NCI-H2029 treated with DMSO at 0.1 percent for 48 hours (cell line): ENCODE results near the gene PTPN23.
"Not testable (repeated sequence)": the region's sequence is repeated elsewhere in the genome, so short reads cannot be mapped to it uniquely, and the experiment has no call there.

Experiments used
- DNase-seq: peaks from one replicate; lab custom pipeline; 2025; lab: John Stamatoyannopoulos, UW

The PTPN23 gene, protein sequence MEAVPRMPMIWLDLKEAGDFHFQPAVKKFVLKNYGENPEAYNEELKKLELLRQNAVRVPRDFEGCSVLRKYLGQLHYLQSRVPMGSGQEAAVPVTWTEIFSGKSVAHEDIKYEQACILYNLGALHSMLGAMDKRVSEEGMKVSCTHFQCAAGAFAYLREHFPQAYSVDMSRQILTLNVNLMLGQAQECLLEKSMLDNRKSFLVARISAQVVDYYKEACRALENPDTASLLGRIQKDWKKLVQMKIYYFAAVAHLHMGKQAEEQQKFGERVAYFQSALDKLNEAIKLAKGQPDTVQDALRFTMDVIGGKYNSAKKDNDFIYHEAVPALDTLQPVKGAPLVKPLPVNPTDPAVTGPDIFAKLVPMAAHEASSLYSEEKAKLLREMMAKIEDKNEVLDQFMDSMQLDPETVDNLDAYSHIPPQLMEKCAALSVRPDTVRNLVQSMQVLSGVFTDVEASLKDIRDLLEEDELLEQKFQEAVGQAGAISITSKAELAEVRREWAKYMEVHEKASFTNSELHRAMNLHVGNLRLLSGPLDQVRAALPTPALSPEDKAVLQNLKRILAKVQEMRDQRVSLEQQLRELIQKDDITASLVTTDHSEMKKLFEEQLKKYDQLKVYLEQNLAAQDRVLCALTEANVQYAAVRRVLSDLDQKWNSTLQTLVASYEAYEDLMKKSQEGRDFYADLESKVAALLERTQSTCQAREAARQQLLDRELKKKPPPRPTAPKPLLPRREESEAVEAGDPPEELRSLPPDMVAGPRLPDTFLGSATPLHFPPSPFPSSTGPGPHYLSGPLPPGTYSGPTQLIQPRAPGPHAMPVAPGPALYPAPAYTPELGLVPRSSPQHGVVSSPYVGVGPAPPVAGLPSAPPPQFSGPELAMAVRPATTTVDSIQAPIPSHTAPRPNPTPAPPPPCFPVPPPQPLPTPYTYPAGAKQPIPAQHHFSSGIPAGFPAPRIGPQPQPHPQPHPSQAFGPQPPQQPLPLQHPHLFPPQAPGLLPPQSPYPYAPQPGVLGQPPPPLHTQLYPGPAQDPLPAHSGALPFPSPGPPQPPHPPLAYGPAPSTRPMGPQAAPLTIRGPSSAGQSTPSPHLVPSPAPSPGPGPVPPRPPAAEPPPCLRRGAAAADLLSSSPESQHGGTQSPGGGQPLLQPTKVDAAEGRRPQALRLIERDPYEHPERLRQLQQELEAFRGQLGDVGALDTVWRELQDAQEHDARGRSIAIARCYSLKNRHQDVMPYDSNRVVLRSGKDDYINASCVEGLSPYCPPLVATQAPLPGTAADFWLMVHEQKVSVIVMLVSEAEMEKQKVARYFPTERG (N-terminal part only)

DNA sequence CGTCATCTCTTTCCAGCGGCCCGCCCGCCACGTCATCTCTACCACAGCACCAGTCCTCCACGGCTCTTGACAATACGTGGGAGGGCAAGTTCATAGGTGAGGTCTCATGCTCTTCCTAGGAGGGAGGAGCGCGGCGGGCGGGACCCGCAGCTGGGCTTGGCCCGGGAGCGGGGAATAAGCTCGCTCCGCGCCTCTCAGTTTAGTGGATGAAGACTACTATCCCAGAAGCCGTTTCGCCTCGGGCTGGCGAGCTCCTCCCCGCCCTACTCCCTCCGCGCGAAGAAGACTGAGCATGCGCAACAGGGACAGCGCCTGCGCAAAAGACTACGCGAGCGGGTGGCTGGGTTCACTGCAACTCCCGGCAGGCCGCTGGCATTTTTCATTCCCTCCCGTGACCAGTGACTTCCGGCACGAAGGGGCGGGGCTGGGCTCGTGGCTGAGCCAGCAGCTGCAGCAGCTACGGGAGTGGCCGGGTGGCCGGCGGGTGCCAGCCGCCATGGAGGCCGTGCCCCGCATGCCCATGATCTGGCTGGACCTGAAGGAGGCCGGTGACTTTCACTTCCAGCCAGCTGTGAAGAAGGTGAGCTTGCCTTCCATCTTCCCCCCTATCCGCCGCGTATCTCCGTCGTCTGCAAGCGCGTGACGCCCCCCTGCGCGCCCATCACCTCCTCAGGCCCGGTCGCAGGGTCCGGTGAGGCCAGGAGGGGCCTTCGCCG, at the start of gene PTPN23:
Gene PTPN23 (plus strand): TSS at position 421 of the 716 bp plus-strand sequence. CDS start 76 bp downstream, at position 497.
- DNase-seq = peak; percentile 96

- DNase-seq = no peak
Measured at GRCh38 chr3:47333907-47334306, 46.9 kb upstream of the PTPN23 start.

DNA sequence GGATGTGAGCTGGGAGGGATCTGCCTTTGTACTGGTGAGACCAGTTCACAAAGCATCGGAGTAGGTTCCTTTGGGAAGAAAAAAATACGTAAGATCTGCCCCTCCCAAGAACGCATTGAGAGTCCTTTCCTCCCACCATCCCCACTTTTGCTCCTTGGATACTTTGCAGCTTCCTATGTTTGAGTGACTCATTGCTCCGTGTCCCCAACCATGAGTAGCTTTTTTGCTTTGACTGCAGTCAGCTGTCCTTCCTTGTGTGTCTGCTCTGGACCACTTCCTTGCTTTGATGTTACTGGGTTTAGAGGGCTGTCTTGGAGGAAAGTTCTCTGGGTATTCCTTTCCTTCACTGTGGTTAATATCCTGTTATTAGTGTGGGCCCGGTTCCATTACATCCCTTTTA, 43.2 kb upstream of the PTPN23 start:
- DNase-seq = no peak

- DNase-seq = no peak
Measured at GRCh38 chr3:47339951-47340350, 40.9 kb upstream of the PTPN23 start.

GRCh38 chr3:47340866-47341265, 40.0 kb upstream of the PTPN23 start:
- DNase-seq = no peak

DNA sequence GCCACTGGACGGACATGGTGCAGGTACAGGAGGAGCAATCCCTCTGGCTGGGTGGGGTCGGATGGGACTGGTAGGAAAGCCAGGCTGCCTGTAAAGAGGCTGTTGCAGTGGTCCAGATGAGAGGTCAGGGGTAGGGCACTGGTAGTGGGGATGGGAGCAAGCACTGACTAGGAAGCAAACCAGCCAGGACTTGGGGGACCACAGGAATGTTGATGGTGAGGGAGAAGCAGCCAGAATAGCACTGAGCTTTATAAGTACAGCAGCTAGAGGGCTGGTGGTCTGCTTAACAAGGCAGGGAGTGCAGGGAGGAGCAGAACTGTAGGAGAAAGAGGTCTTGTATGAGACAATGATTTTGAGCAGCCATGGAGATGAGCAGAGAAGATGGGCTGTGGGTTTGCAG, 38.7 kb upstream of the PTPN23 start:
- DNase-seq = no peak

DNA sequence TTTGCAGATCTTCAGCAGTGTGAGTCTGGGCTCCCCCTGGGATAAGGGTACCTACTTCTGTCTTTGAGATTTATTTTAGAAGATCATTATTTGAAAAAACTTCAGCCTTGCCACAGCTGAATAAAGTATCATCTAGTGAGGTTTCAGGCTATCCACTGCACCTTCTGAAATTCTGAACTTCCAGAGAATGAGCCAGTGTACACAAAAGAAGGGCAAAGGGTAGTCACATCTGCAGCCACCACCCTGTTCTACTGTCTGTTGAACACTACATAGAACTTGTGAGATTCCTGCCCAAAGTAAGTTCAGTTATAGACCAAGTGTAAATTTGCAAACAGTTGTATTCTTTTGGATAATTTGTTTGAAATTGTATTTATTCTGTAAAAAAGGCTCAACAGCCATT, 38.0 kb upstream of the PTPN23 start:
- no peak for DNase-seq

GRCh38 chr3:47343471-47343971, 37.3 kb upstream of the PTPN23 start:
- no peak for DNase-seq

- DNase-seq = no peak
Measured at GRCh38 chr3:47344971-47345370, 35.9 kb upstream of the PTPN23 start.

GRCh38 chr3:47347217-47347801, 33.5 kb upstream of the PTPN23 start:
- DNase-seq = no peak

GRCh38 chr3:47348411-47349154, 32.2 kb upstream of the PTPN23 start:
- no peak for DNase-seq

GRCh38 chr3:47355010-47355409, 25.8 kb upstream of the PTPN23 start:
- DNase-seq = no peak

DNA sequence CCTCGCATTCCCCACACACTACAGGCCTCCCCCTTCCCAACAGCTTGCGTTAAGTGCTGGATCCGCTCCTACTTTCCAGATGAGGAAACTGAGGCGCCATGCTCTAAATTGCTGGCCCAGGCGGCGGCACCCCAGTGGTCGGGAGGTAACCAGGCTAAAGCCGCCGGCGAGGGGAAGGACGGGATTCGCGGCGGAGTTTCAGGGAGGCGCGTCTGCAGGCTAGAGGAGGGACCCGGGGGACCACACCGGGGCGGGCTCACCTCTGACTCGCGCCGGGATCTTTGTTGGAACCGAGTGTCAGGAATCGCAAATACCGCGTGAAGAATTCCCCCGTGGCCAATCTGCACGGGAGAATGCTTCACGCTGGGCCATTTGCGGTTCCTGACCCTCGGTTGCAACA, 24.6 kb upstream of the PTPN23 start:
- no peak for DNase-seq

DNA sequence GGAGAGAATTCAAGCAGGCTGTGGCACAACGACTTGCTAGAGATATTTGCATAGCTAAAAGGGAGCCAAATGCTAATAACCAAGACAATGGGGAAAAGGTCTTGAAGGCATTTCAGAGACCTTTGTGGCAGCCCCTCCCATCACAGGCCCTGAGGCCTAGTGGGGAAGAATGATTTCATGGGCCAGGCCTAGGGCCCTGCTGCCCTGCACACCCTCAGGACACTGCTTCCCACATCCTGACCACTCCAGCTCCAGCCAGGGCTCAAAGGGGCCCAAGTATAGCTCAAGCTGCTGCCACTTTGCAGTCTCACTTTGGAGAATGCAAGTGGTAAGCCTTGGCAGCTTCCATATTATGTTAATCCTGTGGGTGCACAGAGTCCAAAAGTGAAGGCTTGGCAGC, 21.5 kb upstream of the PTPN23 start:
- DNase-seq = no peak

DNA sequence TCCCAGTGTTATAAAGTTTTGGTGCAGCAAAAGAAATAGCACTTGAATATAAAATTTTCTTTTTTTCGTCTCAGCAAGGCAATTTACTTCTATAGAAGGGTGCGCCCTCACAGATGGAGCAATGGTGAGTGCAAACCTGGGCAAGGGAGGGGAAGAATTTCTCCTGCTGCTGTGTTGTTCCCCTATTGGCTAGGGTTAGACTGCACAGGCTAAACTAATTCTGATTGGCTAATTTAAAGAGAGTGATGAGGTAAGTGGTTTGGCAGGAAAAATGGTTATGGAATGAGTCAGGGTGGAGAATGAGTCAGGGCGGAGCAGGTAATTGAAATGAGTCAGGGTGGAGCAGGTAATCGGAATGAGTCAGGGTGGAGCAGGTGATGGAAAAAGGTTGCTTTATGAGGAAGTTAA, 20.7 kb upstream of the PTPN23 start:
- DNase-seq = not testable (repeated sequence)

GRCh38 chr3:47362701-47363100, 18.1 kb upstream of the PTPN23 start:
- DNase-seq = no peak

- peak; percentile 18 for DNase-seq
Measured at GRCh38 chr3:47365213-47366153, 15.3 kb upstream of the PTPN23 start.

- DNase-seq = no peak
Measured at GRCh38 chr3:47366833-47367232, 14.0 kb upstream of the PTPN23 start.

DNA sequence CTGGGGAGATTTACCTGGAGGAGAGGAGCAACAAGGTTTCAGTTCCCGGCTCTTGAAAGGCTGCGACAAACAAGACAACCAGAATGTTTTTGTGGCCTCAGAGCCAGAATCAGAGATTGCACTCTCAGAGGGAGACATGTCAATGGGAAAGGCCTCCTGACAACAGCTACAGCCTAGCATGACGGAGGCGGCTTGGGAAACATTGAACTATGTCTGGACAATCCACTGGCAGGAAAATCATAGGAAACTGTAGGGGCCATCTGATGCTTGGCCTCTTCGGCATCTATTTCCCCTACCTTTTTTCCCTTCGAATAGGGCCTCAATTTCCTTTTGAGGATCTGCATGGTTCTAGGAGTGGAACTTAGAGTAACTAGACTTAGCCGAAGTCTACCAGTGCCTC, 13.2 kb upstream of the PTPN23 start:
- DNase-seq = no peak
